Psoas muscle (tissue), 8 donors: ENCODE results near the gene KHDRBS1. TPM values are rescaled to one million over a fixed set of nuclear protein-coding genes. Genes with fewer than 3 reads are reported as not detected.

ENCODE experiments used
- ATAC-seq, 4 donors: fragments of 200-7000 bp; cut with Tn5 transposase; one replicate each; pipeline ENCODE4 v1.9.1; 2020; ENCODE audit warnings: moderate library complexity in 3 of 4, mild to moderate bottlenecking in 2 of 4
- DNase-seq, 2 donors: peaks; one replicate each; pipeline ENCODE4 v3.0.0-alpha.2; 2020
- H3K27ac ChIP-seq: fragments of 200-600 bp; one replicate; pipeline ENCODE4 v1.8.0; 2022
- H3K27me3 ChIP-seq, 3 donors: fragments of 200-600 bp in 1 of 3; one replicate each; pipeline versions ENCODE4 v1.6.1 to v1.8.0; 2013 to 2022; ENCODE audit warnings: low read length in 2 of 3, mild to moderate bottlenecking in 2 of 3, moderate library complexity in 1 of 3; ENCODE audit not compliant: insufficient read depth in 3 of 3
- H3K36me3 ChIP-seq, 2 donors: fragments of 200-600 bp in 1 of 2; one replicate each; pipeline versions ENCODE4 v1.6.1 to v1.8.0; 2013 to 2022; ENCODE audit warnings: low read depth in 1 of 2, mild to moderate bottlenecking in 1 of 2, moderate library complexity in 1 of 2; ENCODE audit not compliant: insufficient read depth in 1 of 2
- H3K4me1 ChIP-seq: fragments of 200-600 bp; one replicate; pipeline ENCODE4 v1.8.0; 2022
- H3K4me3 ChIP-seq: fragments of 200-600 bp; one replicate; pipeline ENCODE4 v1.8.0; 2022; ENCODE audit warnings: mild to moderate bottlenecking
- H3K9me3 ChIP-seq: fragments of 200-600 bp; one replicate; pipeline ENCODE4 v1.8.0; 2022
- CTCF ChIP-seq: fragments of 200-600 bp; IDR thresholded peaks from one replicate; pipeline ENCODE4 v1.8.0; 2022; ENCODE audit warnings: antibody characterized with exemption
- WGBS, 3 donors: extraction: QIAGEN DNeasy Blood & Tissue Kit; methylation state at CpG; one replicate each; pipeline versions ENCODE4 v1.1.6 to v1.1.7; 2013; 5-methylcytosine and 5-hydroxymethylcytosine counted together
- intact Hi-C, 2 donors: fragments of 100-400 bp; cut with DNase I; formaldehyde crosslinking; loops; one replicate each; pipeline versions ENCODE4 v1.11.0 to v1.14.2; 2022
- polyA plus RNA-seq, 3 donors: library from polyadenylated mRNA; stranded (reverse); fragments of 200-250 nt; gene quantifications; one replicate each; pipeline ENCODE4 v1.2.3, GENCODE V29; 2013
- total RNA-seq, 4 donors: library from RNA; stranded (reverse); fragmentation: NEBNext Ultra II Directional in 2 of 4; extraction: Animal tissue kit (Norgen Biotek cat#: 25700) in 2 of 4; gene quantifications; one replicate each; pipeline versions ENCODE4 v1.2.1 to v1.2.4, GENCODE V29; 2021 to 2023
- donor health status: healthy with polysubstance abuse.
- donor health status: DM: no; HTN: no; CAD: no; lungs with moderate emphysema.
- donor health status: Bipolar disorder and iron deficiency.
- donor health status: healthy.
- donor health status: DM: yes; HTN: yes; CAD: no.
- donor health status: DM: no; HTN: no; CAD: no.
- donor health status: DM: no; HTN: no; CAD: no.
- donor health status: DM: yes; HTN: yes; CAD: no.

Gene KHDRBS1
- total and polyA plus RNA-seq, 7 donors = 30.6 to 64.5 (median 46.5) TPM

GRCh38 chr1:32071758-32072621 is 58.3 kb downstream of the KHDRBS1 start:
- WGBS, 3 donors = 13 to 17% (median 15%) methylated on average over 12 to 14 of the region's 14 CpGs
- intact Hi-C loops = loop anchor here (2.0 kb wide), 1 partner anchor 35 kb away; no protein-coding TSS in a partner anchor
- Histone ChIP-seq H3K27me3 (no peaks in the 10 kb centered on the region), H3K9me3 (no peaks in the 10 kb centered on the region), H3K4me1 (peaks cover 14% of the 10 kb centered on the region), H3K27ac (peak overlapping the region; percentile 81), H3K4me3 (peak overlapping the region; percentile 70), H3K36me3 (peaks cover 0 to 23% of the 10 kb centered on the region in 2 donors)
- no peak for TF ChIP-seq CTCF
- ATAC-seq (no peak), DNase-seq (no peak)

DNA sequence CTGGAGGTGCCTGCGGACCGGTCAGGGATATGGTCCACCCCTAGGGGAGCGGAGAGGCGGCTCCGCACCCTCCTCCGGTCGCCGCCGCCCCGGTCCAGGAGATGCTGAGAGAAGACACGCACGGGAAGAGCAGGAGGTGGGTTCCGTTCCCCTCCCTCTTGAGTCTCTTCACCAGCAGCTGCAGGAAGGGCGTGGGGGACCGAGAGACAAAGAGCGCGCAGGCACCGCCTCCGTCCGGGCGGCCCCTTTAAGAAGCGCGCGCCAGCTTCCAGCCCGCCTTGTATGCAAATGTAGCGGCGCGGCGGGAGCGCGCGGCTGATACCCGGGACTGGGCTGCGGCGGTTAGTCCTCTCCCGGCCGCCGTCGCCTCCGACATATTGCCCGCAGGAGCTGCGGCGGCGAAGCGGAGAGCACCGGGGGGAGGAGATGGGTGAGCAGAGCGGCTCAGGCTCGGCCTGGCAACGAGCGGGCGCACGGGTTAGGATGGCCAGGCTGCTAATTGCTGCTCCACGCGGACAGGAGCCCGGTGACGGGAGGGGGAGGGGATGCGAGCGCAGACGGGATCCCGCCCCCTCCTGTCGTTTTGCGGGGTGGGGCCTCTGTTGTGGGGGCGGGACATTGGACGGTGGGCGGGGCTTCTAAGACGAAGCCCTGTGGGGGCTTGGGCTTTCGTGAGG is 59.1 kb downstream of the KHDRBS1 start, which contains the start of gene TMEM39B:
TMEM39B (plus strand) TSS at position 318 of the 677 bp plus-strand sequence; CDS start at position 427, 109 bp downstream.
- intact Hi-C loops = loop anchor here (2.0 kb wide), 1 partner anchor 34 kb away; no protein-coding TSS in a partner anchor
- 0 to 1% (median 0%) methylated on average over 56 to 67 of the region's 67 CpGs for WGBS, 3 donors

GRCh38 chr1:32073299-32074229 is 59.9 kb downstream of the KHDRBS1 start:
- H3K9me3 ChIP-seq = no peaks in the 10 kb centered on the region
- peak overlapping the region; percentile 81 for H3K27ac ChIP-seq
- peaks cover 0 to 39% of the 10 kb centered on the region in 2 donors for H3K36me3 ChIP-seq
- WGBS, 3 donors = 26 to 30% (median 28%) methylated on average over 28 of the region's 28 CpGs
- DNase-seq (no peak), ATAC-seq (peak; percentile 35 to 58 (median 44))
- peak overlapping the region; percentile 70 for H3K4me3 ChIP-seq
- no peak for TF ChIP-seq CTCF
- no peaks in the 10 kb centered on the region for H3K27me3 ChIP-seq
- intact Hi-C loops = loop anchor here (2.0 kb wide), 1 partner anchor 33 kb away; no protein-coding TSS in a partner anchor
- peaks cover 14% of the 10 kb centered on the region for H3K4me1 ChIP-seq

More for the DNA sequence above, 59.1 kb downstream of the KHDRBS1 start, which contains the start of gene TMEM39B:
- peaks cover 14% of the 10 kb centered on the region for H3K4me1 ChIP-seq
- H3K36me3 ChIP-seq = peaks cover 0 to 31% of the 10 kb centered on the region in 2 donors
- H3K4me3 ChIP-seq = peak within 1 kb of the TSS; percentile 70
- no peak for TF ChIP-seq CTCF
- ATAC-seq (peak; percentile 94 to 96 (median 94)), DNase-seq (peak; percentile 96 to 98)
- peak within 1 kb of the TSS; percentile 81 for H3K27ac ChIP-seq
- no peaks in the 10 kb centered on the region for H3K27me3 ChIP-seq
- no peaks in the 10 kb centered on the region for H3K9me3 ChIP-seq

DNA sequence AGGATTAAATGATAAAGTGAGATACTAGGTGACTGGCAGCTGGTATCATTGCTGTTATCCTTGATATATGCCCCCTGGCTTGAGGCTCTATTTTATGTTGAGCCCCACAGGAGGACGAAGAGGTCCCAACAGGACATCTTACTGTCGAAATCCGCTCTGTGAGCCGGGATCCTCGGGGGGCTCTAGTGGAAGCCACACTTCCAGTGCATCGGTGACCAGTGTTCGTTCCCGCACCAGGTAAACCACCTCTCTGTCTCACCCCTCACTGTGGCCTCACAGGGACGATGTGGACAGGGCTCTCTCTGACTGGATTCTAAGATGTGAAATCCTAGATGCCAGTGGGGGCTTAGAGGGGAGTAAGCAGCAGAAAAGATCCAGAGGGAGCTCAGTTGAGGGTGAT is 61.2 kb downstream of the KHDRBS1 start:
- no peak overlapping the region for H3K4me3 ChIP-seq
- no peaks in the 10 kb centered on the region for H3K27me3 ChIP-seq
- ATAC-seq = no peak
- H3K4me1 ChIP-seq = peaks cover 14% of the 10 kb centered on the region
- 88 to 93% (median 92%) methylated on average over 9 of the region's 9 CpGs for WGBS, 3 donors
- H3K9me3 ChIP-seq = no peaks in the 10 kb centered on the region
- intact Hi-C loops = no loop called here
- H3K36me3 ChIP-seq = peaks cover 0 to 52% of the 10 kb centered on the region in 2 donors
- no peak for DNase-seq
- no peak for TF ChIP-seq CTCF
- H3K27ac ChIP-seq = no peak overlapping the region
